ENCODE measurements around the gene CBX4. TPM values are rescaled to one million over a fixed set of nuclear protein-coding genes. Genes with fewer than 3 reads are reported as not detected.

Gene CBX4
- total and polyA plus RNA-seq, 2 donors from 2014 or later = 7.1 to 26.8 TPM

DNA sequence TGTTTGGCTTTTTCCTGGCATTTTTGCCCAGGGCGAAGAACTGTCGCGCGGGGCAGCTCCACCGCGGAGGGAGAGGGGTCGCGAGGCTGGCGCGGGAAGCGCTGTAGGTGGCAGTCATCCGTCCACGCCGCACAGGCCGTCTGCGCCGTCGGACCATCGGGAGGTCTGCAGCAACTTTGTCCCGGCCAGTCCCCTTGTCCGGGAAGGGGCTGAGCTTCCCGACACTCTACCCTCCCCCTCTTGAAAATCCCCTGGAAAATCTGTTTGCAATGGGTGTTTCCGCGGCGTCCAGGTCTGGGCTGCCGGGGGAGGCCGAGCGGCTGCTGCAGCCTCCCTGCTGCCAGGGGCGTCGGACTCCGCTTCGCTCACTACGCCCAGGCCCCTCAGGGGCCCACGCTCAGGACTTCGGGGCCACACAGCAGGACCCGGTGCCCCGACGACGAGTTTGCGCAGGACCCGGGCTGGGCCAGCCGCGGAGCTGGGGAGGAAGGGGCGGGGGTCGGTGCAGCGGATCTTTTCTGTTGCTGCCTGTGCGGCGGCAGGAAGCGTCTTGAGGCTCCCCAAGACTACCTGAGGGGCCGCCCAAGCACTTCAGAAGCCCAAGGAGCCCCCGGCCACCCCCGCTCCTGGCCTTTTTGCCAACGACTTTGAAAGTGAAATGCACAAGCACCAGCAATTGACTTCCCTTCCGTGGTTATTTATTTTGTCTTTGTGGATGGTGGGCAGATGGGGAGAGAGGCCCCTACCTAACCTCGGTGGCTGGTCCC, 2.3 kb upstream of the CBX4 start:
- H3K4me3 ChIP-seq (ENCODE audit: low read length in 3 of 3) = no peak overlapping the region
- H3K27me3 ChIP-seq (ENCODE audit: control insufficient read depth, insufficient read depth, low read length) = peaks cover 12% of the 10 kb centered on the region
- FAIRE-seq = no peak
- H3K36me3 ChIP-seq (ENCODE audit: control insufficient read depth in 2 of 3, insufficient read depth in 3 of 3, low read length in 3 of 3) = no peaks in the 10 kb centered on the region
- TF ChIP-seq, protein P1, sequence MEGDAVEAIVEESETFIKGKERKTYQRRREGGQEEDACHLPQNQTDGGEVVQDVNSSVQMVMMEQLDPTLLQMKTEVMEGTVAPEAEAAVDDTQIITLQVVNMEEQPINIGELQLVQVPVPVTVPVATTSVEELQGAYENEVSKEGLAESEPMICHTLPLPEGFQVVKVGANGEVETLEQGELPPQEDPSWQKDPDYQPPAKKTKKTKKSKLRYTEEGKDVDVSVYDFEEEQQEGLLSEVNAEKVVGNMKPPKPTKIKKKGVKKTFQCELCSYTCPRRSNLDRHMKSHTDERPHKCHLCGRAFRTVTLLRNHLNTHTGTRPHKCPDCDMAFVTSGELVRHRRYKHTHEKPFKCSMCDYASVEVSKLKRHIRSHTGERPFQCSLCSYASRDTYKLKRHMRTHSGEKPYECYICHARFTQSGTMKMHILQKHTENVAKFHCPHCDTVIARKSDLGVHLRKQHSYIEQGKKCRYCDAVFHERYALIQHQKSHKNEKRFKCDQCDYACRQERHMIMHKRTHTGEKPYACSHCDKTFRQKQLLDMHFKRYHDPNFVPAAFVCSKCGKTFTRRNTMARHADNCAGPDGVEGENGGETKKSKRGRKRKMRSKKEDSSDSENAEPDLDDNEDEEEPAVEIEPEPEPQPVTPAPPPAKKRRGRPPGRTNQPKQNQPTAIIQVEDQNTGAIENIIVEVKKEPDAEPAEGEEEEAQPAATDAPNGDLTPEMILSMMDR (IDR thresholded peaks at IDR 0.05; ENCODE audit: borderline replicate concordance, extremely low read depth, insufficient read depth) = no peak
- intact Hi-C loops (cut with DNase I) = no loop called here
- H3K9ac ChIP-seq (ENCODE audit: low read length in 3 of 3) = no peak overlapping the region
- H3K4me1 ChIP-seq (ENCODE audit: control insufficient read depth in 2 of 3, insufficient read depth in 2 of 3, low read depth in 1 of 3, low read length in 3 of 3) = peaks cover 0 to 23% (median 7%) of the 10 kb centered on the region in 3 donors
- no peak overlapping the region for H3K27ac ChIP-seq (ENCODE audit: low read depth in 2 of 2, low read length in 2 of 2)
- peak in 3 of 5 donors; percentile 33 to 72 (median 34) for DNase-seq
- H3K9me3 ChIP-seq (ENCODE audit: control insufficient read depth in 2 of 3, insufficient read depth in 1 of 3, low read length in 3 of 3) = no peaks in the 10 kb centered on the region

DNA sequence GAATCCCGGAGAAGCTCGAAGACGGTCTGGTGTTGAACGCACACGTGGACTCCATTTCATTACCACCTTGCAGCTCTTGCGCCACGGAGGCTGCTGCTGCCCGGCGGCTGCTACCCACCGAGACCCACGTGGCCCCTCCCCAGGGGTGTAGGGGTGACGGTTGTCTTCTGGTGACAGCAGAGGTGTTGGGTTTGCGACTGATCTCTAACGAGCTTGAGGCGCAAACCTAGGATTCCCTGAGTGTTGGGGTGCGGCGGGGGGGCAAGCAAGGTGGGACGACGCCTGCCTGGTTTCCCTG, 1.7 kb upstream of the CBX4 start:
- peaks cover 0 to 27% (median 8%) of the 10 kb centered on the region in 3 donors for H3K4me1 ChIP-seq (ENCODE audit: control insufficient read depth in 2 of 3, insufficient read depth in 2 of 3, low read depth in 1 of 3, low read length in 3 of 3)
- H3K27me3 ChIP-seq (ENCODE audit: control insufficient read depth, insufficient read depth, low read length) = peaks cover 12% of the 10 kb centered on the region
- H3K27ac ChIP-seq (ENCODE audit: low read depth in 2 of 2, low read length in 2 of 2) = no peak overlapping the region
- no peak overlapping the region for H3K9ac ChIP-seq (ENCODE audit: low read length in 3 of 3)
- no peaks in the 10 kb centered on the region for H3K36me3 ChIP-seq (ENCODE audit: control insufficient read depth in 2 of 3, insufficient read depth in 3 of 3, low read length in 3 of 3)
- intact Hi-C loops (cut with DNase I) = no loop called here
- DNase-seq (no peak), FAIRE-seq (no peak)
- TF ChIP-seq, protein P1 (IDR thresholded peaks at IDR 0.05; ENCODE audit: borderline replicate concordance, extremely low read depth, insufficient read depth) = no peak
- no peaks in the 10 kb centered on the region for H3K9me3 ChIP-seq (ENCODE audit: control insufficient read depth in 2 of 3, insufficient read depth in 1 of 3, low read length in 3 of 3)
- no peak overlapping the region for H3K4me3 ChIP-seq (ENCODE audit: low read length in 3 of 3)

DNA sequence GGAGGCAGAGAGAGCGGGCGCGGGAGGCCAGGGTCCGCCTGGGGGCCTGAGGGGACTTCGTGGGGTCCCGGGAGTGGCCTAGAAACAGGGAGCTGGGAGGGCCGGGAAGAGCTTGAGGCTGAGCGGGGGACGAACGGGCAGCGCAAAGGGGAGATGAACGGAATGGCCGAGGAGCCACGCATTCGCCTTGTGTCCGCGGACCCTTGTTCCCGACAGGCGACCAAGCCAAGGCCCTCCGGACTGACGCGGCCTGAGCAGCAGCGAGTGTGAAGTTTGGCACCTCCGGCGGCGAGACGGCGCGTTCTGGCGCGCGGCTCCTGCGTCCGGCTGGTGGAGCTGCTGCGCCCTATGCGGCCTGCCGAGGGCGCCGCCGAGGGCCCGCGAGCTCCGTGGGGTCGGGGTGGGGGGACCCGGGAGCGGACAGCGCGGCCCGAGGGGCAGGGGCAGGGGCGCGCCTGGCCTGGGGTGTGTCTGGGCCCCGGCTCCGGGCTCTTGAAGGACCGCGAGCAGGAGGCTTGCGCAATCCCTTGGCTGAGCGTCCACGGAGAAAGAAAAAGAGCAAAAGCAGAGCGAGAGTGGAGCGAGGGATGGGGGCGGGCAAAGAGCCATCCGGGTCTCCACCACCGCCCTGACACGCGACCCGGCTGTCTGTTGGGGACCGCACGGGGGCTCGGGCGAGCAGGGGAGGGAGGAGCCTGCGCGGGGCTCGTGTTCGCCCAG, 1.2 kb upstream of the CBX4 start:
- no peak for FAIRE-seq
- intact Hi-C loops (cut with DNase I) = no loop called here
- no peaks in the 10 kb centered on the region for H3K9me3 ChIP-seq (ENCODE audit: control insufficient read depth in 2 of 3, insufficient read depth in 1 of 3, low read length in 3 of 3)
- H3K36me3 ChIP-seq (ENCODE audit: control insufficient read depth in 2 of 3, insufficient read depth in 3 of 3, low read length in 3 of 3) = no peaks in the 10 kb centered on the region
- no peak overlapping the region for H3K4me3 ChIP-seq (ENCODE audit: low read length in 3 of 3)
- TF ChIP-seq, protein P1 (IDR thresholded peaks at IDR 0.05; ENCODE audit: borderline replicate concordance, extremely low read depth, insufficient read depth) = no peak
- peaks cover 12% of the 10 kb centered on the region for H3K27me3 ChIP-seq (ENCODE audit: control insufficient read depth, insufficient read depth, low read length)
- DNase-seq = peak; percentile 53 to 86 (median 79)
- no peak overlapping the region for H3K9ac ChIP-seq (ENCODE audit: low read length in 3 of 3)
- H3K4me1 ChIP-seq (ENCODE audit: control insufficient read depth in 2 of 3, insufficient read depth in 2 of 3, low read depth in 1 of 3, low read length in 3 of 3) = peaks cover 0 to 30% (median 8%) of the 10 kb centered on the region in 3 donors
- H3K27ac ChIP-seq (ENCODE audit: low read depth in 2 of 2, low read length in 2 of 2) = no peak overlapping the region
